ENCODE results near the gene SLC20A1.
"Not testable (repeated sequence)": the region's sequence is repeated elsewhere in the genome, so short reads cannot be mapped to it uniquely, and the experiment has no call there.

The SLC20A1 gene

DNA sequence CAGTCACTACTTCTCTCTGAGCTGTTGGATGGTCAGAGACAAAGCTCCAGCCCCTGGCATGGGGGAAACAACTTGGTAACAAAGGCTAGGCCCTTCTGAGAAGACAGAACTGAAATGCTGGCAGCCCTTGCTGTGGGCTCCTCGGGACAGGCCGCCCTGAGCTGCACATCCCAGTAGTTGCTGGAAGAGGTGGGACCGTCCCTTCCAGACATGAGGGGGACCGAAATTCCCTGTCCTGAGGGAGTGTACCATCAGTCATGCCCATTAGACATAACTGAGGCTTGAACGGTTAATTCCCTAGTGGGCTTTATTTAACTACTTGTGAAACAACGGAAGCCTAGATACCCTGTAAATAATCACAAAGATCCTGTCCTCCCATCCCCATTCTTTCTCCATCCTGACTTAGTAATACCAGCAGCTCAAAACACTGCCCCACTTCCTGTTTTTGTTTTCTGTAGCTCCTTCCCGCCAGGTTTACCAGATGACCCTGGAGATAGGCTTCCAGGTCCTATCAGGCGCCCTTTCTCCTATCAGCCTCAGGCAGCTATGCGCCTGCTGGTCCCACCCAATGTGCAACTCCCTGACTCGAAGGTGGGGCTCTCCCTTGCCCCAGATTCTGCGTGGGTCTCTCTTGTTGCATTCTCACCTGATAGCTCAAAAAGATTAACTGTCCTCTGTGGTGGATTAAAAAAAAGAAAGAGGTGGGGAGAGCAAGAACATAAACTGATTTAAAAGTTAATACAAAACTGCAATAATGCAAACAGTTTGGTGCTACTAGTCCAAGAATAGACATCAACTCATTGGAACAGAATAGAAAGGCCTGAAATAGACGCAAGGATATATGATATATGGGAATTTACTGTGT, 38.0 kb downstream of the SLC20A1 start:
- DNase-seq (ENCODE audit: low read depth): peak; percentile 80

GRCh38 chr2:112684415-112684775, 38.7 kb downstream of the SLC20A1 start:
- DNase-seq (ENCODE audit: low read depth): no peak

GRCh38 chr2:112685271-112685884, 39.6 kb downstream of the SLC20A1 start:
- no peak for DNase-seq (ENCODE audit: low read depth)

DNA sequence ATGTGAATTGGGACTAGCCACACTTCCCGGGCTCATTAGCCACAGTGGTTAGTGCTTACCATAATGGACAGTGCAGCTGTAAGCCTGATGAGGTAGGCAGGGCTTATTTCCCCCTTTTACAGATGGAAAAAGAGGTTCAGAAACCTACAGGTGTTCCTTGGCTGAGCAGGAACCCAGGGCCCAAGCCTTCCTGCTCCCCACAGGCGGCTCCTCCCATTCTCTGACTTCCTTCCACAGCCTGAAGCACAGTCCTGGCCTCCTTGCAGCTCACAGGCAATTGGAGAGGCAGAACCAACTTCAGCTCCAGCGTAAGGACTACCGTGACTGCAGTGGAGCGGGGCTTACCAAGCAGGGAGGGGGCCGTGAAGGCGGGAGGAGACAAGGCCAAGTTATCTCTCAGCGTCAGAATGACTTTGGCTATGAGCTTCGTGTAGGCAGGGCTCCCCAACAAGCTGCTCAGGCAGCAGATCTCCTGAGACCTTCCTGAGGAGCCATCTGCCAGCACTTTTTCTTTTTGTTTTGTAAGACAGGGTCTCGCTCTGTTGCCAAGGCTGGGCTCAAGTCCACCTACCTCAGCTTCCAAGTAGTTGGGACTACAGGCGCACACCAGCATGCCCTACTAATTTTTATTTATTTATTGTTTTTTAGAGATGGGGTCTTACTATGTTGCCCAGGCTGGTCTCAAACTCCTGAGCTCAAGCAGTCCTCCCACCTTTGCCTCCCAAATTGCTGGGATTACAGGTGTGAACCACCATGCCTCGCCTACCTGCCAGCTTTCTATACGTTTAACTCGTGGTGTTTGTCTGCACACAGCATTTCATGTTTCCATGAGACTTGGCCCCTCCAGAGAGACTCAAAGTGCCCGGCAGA, 40.8 kb downstream of the SLC20A1 start:
- peak; percentile 49 for DNase-seq (ENCODE audit: low read depth)

- no peak for DNase-seq (ENCODE audit: low read depth)
These were observed 41.8 kb downstream of the SLC20A1 start for GRCh38 chr2:112687522-112687921.

DNA sequence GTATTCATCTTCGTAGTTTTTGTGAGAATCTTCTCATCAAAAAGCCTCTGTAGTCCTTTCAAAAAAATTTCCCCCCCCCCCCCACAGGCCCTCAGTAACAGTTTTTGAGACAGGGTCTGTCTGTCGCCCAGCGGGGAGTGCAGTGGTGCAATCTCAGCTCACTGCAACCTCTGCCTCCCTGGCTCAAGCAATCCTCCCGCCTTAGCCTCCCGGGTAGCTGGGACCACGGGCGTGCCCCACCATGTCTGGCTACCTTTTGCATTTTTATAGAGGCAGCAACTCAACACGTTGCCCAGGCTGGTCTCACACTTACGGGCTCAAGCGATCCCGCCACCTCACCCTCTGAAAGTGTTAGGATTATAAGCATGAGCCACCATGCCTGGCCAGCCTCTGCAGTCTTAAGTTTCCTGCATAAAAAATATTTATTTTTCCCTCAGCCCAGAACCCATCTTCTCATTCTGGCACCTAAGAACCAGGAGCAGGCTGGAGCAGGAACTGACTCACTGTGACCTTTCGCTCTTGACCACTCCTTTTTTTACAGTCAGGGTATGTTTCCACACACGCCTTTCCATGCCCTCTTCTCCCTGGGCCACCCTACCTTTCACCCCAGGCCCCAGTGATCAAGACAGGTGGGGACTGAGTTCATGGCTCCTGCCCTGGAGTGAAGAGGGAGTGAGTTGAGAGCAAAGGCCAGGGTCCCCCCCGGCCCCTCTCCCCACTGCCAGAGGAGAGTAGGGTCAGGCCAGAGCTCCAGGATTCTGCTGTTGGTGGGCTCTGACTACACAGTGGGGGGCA, 42.5 kb downstream of the SLC20A1 start:
- DNase-seq (ENCODE audit: low read depth): no peak

- DNase-seq (ENCODE audit: low read depth): no peak
These were observed 45.2 kb downstream of the SLC20A1 start for GRCh38 chr2:112690853-112691401.

DNA sequence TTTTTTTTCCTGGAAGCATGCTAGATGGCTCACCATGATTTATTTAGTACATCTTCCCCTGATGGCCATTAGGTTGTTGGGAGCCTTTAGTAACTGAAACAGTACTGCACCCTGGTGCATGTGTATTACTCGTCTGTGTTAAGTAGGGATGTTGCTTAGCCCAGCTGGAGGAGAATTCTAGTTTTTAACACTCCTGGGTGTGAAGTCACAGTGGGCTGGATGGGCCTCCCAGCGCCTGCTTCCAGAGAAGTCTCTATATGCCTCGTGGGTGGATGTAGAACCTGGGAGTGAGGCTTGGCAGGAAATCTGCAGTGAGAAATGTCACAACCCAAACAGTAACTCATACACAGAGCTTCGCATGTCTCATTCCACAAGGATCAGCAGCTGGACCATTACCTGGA, 46.1 kb downstream of the SLC20A1 start:
- DNase-seq (ENCODE audit: low read depth): no peak

DNA sequence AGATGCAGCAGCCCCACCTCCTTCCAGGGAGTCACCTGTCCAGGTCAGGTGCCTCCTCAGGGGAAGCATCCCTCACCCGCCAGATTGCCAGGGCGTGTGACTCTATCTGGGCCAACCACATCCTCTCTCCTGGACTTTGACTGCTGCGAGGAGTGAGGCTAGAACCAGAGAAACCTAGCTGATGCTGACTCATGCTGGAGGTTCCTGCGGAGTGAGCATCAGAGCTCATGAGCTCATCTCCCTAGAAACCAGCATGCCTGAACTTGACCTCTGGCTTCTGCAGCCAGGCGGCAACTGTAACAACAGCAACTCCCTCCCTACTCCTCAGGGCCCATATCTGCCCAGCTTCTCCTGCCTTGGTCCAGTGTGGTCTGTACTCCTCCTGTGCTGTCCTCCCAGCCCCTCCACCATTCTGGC, 46.8 kb downstream of the SLC20A1 start:
- DNase-seq (ENCODE audit: low read depth): peak; percentile 49

GRCh38 chr2:112692918-112693317, 47.2 kb downstream of the SLC20A1 start:
- DNase-seq (ENCODE audit: low read depth): no peak

- DNase-seq (ENCODE audit: low read depth): no peak
These were observed 47.9 kb downstream of the SLC20A1 start for GRCh38 chr2:112693596-112693995.

DNA sequence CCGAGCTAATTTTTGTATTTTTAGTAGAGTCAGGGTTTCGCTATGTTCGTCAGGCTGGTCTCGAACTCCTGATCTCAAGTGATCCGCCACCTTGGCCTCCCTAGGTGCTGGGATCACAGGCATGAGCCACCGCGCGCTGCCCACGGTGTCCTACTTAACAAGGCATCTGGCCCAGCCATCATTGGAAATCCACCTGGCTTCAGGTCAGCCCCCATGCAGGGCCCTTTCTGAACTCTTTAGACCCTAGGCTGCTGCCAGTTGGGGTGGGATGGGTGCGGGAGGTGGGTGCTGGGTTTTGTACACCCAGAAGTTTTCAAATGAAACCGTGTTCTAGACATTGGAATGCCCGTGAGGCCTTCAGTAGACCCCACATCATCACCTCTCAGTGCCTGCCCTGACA, 48.4 kb downstream of the SLC20A1 start:
- DNase-seq (ENCODE audit: low read depth): no peak

- no peak for DNase-seq (ENCODE audit: low read depth)
These were observed 53.2 kb downstream of the SLC20A1 start for GRCh38 chr2:112698834-112699515.

GRCh38 chr2:112699984-112700667, 54.4 kb downstream of the SLC20A1 start:
- no peak for DNase-seq (ENCODE audit: low read depth)

- DNase-seq (ENCODE audit: low read depth): no peak
These were observed 55.3 kb downstream of the SLC20A1 start for GRCh38 chr2:112701052-112701451.

DNA sequence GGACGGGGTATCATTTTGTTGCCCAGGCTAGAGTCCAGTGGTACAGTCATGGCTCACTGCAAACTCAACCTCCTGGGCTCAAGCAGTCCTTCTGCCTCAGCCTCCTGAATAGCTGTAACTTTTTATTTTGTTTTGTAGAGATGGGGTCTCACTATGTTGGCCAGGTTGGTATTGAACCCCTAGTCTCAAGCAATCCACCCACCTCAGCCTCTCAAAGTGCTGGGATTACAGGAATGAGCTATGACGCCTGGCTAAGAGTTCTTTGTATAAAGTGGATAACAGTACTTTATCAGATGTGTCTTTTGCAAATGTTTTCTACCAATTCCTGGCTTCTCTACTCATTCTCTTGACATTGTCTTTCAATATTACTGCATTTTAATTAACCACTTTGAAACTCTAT, 57.9 kb downstream of the SLC20A1 start:
- no peak for DNase-seq (ENCODE audit: low read depth)

GRCh38 chr2:112705575-112705974, 59.8 kb downstream of the SLC20A1 start:
- no peak for DNase-seq (ENCODE audit: low read depth)

DNA sequence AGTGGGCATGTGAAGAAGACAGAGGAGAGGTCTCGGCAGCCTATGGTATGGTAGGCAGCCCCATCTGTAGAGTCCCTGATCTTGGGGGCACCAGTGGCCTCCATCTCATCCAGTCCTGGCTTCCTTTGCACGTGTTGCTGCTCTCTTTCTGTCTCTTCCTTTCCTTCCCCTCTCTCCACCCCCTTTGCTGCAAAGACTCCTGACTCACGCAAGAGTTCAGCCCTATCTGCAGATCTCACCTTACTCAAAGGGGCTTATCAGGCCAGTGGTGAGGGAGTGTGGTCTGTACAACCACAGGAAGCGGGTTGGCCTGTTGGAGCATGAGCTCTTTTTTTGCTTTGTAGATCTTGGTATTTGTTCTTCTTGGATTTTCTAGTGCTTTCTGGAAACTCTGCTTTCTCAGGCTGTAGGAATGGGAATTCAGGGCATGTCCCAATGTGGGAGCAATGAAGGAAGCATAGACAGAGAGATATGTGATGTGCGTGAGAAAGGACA, 60.5 kb downstream of the SLC20A1 start:
- peak; percentile 98 for DNase-seq (ENCODE audit: low read depth)

- not testable (repeated sequence) for DNase-seq (ENCODE audit: low read depth)
These were observed 61.2 kb downstream of the SLC20A1 start for GRCh38 chr2:112706947-112707346.

DNA sequence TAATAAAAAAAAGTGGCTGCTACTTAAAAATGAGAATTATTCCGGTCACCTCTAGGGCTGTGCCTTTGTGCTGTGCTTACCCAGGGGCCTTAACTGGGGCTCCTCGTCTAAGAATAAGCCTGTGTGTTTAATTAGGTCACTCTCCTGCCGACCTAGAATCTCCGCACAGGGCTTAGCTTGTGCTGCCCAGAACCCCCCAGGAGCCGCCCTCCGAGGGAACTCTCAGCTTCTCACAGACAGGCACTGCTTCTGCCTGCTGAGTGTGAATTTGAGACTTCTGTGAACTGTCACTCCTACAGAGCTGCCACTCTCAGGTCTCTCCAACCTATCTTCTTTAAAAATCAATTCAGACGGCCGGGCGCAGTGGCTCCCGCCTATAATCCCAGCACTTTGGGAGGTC, 63.2 kb downstream of the SLC20A1 start:
- no peak for DNase-seq (ENCODE audit: low read depth)

All from CMK (cell line).